Adrenal gland (tissue), 5 donors: ENCODE measurements around the gene SULT1A2.

Source experiments
- POLR2A ChIP-seq, 2 donors: fragments of 450-650 bp; IDR thresholded peaks; one replicate each; pipeline ENCODE4 v1.6.1; 2017; ENCODE audit warnings: antibody characterized with exemption in 2 of 2, mild to moderate bottlenecking in 2 of 2, moderate library complexity in 1 of 2
- TF ChIP-seq, protein P1 (sequence below), 6 experiments: fragments of 450-650 bp in 4 of 6; fragments of 200-600 bp in 2 of 6; sonication (generic) in 1 of 6; IDR thresholded peaks; 1 replicate in 5 of 6; 2 replicates in 1 of 6; pipeline versions ENCODE4 v1.5.1 to v1.8.0; 2016 to 2021; ENCODE audit warnings: antibody characterized with exemption in 6 of 6, mild to moderate bottlenecking in 2 of 6, moderate library complexity in 1 of 6
- donor health status: DM: no; HTN: no; CAD: no.

DNA sequence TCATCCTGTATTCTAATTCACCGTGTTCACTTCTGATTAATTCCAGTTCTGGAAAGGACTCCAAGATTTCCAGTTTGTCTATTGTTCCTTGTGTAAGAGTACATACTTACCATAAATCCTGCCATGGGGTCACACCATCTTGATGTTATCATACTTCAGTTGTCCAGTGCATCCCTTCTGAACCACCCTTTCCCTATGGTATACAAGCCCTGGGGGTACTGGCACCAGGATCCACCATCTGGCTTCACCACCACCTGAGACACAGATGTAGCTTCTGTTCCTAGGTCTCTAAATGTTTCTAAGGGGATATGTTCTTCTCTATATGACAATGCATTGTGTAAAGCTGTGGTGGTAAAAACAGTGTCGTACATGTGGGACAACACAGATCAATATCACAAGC, 21.9 kb downstream of the SULT1A2 start:
- TF ChIP-seq POLR2A (IDR thresholded peaks at IDR 0.05), result no peak
- TF ChIP-seq, protein P1, sequence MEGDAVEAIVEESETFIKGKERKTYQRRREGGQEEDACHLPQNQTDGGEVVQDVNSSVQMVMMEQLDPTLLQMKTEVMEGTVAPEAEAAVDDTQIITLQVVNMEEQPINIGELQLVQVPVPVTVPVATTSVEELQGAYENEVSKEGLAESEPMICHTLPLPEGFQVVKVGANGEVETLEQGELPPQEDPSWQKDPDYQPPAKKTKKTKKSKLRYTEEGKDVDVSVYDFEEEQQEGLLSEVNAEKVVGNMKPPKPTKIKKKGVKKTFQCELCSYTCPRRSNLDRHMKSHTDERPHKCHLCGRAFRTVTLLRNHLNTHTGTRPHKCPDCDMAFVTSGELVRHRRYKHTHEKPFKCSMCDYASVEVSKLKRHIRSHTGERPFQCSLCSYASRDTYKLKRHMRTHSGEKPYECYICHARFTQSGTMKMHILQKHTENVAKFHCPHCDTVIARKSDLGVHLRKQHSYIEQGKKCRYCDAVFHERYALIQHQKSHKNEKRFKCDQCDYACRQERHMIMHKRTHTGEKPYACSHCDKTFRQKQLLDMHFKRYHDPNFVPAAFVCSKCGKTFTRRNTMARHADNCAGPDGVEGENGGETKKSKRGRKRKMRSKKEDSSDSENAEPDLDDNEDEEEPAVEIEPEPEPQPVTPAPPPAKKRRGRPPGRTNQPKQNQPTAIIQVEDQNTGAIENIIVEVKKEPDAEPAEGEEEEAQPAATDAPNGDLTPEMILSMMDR (IDR thresholded peaks at IDR 0.05), result no peak
